GM12865 (cell line): ENCODE measurements around the gene FAM193A.
A peak's percentile ranks its signal among the peaks of the same experiment; 100 is the strongest.

Experiments used
- DNase-seq: peaks from one replicate; pipeline ENCODE4 v3.0.0; 2010; ENCODE audit warnings: low read depth
- H3K4me3 ChIP-seq: 2 replicates; pipeline ENCODE4 v1.5.1; 2011; ENCODE audit warnings: mild to moderate bottlenecking, low read depth, low read length, control low read depth
- TF ChIP-seq, protein P1 (sequence below): IDR thresholded peaks from 2 replicates; pipeline ENCODE4 v1.5.1; 2011; ENCODE audit warnings: low read length, control low read depth, low read depth, inconsistent platforms; ENCODE audit not compliant: insufficient read depth; ENCODE audit errors: missing control alignments

FAM193A gene

DNA sequence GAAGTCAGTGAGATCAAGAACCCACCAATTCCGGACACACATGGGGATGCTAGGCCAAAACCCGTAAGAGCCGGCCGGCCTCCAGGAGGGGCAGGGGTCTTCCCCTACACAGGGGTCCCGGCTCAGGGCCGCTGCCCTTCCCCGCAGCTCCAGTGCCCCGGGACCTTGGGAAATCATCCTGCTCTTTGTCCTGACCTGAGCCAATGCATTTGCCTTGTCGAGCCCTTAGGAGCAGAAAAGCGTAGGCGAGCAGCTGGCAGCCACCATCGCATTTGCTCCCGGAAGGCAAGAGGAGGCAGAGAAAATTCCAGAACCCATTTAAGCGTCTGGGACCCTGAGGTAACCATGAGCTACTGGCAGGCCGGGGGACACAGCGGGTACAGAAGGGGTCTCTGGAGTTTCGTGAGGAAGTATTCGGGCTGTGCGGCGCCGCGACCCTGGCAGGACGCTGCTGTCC is 227.1 kb downstream of the FAM193A start:
- TF ChIP-seq, protein P1, sequence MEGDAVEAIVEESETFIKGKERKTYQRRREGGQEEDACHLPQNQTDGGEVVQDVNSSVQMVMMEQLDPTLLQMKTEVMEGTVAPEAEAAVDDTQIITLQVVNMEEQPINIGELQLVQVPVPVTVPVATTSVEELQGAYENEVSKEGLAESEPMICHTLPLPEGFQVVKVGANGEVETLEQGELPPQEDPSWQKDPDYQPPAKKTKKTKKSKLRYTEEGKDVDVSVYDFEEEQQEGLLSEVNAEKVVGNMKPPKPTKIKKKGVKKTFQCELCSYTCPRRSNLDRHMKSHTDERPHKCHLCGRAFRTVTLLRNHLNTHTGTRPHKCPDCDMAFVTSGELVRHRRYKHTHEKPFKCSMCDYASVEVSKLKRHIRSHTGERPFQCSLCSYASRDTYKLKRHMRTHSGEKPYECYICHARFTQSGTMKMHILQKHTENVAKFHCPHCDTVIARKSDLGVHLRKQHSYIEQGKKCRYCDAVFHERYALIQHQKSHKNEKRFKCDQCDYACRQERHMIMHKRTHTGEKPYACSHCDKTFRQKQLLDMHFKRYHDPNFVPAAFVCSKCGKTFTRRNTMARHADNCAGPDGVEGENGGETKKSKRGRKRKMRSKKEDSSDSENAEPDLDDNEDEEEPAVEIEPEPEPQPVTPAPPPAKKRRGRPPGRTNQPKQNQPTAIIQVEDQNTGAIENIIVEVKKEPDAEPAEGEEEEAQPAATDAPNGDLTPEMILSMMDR, result no peak
- DNase-seq, result no peak
- peak overlapping the region; percentile 55 for H3K4me3 ChIP-seq

DNA sequence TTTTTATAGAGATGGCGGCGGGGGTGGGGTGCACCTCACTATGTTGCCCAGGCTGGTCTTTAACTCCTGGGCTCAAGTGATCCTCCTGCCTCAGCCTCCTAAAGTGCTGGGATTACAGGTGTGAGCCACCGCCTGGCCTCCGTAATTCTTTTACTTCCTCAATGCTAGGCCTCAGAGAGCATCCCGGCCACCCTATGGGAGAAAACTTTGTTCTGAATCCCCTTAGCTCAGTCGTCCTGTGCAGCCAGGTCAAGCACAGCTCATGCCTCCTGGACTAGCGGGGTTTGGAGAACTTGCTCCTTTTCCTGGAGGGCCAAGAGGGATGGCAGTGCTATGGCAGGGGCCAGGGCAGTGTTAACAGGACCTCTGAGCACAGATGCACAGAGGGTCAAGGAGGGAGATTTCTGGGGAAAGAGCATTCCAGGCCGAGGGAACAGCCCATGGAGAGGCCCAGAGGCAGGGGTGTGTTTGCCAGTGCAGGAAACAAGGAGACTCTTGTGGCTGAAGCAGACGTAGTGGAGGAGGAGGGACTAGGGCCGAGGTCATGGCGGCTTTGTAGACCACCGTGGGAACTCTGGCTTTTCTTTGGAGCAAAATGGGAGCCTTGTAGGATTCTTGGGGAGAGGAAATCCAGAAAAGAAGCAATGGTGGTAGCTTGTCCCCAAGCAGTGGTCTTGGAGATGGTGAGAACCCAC is 229.5 kb downstream of the FAM193A start:
- no peak overlapping the region for H3K4me3 ChIP-seq
- TF ChIP-seq, protein P1, result no peak
- DNase-seq, result no peak

DNA sequence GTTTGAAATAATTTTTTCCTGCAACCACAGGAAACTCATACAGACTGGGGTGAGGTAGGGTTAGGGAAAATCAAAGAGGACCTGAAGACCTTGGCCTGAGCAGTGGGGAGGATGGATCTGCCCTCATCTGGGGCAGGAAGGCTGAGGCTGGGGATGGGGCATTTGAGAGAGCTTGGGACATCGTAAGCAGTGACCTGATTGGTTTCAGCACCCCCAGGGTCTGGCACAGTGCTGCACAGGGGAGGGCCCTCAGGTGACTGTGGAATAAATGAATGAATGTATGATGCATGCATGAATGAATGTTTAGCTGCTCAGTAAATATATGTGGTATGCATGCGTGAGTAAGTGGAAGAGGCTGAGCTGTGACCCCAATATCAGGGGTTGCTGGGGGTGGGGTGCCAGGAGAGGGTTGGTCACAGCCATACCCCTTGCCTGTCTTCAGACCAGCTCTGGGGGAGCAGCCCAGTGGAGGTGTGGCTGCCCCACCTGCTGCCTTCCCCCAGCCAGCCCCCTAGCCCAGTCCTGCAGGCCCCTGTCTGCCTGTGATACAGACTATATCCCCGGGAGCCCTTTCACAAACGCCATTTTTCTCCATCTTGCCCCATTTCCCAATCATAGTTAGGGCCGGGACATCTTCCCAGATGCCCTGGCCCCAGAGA is 230.7 kb downstream of the FAM193A start:
- TF ChIP-seq, protein P1, result no peak
- H3K4me3 ChIP-seq, result no peak overlapping the region
- no peak for DNase-seq

DNA sequence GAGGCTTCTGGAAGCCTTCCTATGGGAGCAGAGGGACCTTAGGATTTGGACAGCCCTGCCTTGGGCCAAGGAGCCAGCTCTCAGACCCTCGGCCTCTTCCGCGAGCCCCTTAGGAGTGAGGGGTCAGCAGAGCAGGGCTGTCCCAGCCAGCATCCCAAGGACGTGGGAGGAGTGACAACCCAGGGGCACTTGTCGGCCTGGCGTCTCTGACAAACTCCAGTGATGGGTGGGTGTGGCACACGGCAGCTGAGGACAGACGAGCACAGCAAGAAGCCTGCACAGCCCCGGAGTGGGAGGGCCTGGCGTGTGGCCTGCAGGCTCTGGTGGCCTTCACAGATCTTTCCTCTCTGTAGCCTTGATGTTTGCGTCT is 231.2 kb downstream of the FAM193A start:
- no peak overlapping the region for H3K4me3 ChIP-seq
- TF ChIP-seq, protein P1, result no peak
- no peak for DNase-seq

DNA sequence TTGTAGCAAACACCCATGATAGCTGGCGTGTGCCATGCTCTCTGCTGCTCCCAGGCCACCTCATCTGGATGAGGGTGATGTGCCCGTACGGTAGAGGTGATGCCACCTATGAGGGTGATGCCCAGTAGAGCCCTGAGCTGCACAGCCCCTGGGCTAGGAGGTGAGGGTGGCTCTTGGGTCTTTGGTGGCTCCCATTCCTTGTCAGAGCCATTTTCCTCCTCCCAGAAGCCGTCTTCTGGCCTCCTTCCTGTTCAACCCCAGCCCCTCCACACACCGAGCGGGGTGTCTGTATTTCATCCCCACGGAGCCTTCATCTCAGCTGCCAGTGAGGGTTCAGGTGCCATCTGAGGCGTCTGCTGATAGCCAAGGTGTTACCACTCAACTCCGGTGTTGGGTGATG is 231.7 kb downstream of the FAM193A start:
- no peak overlapping the region for H3K4me3 ChIP-seq
- TF ChIP-seq, protein P1, result no peak
- no peak for DNase-seq

DNA sequence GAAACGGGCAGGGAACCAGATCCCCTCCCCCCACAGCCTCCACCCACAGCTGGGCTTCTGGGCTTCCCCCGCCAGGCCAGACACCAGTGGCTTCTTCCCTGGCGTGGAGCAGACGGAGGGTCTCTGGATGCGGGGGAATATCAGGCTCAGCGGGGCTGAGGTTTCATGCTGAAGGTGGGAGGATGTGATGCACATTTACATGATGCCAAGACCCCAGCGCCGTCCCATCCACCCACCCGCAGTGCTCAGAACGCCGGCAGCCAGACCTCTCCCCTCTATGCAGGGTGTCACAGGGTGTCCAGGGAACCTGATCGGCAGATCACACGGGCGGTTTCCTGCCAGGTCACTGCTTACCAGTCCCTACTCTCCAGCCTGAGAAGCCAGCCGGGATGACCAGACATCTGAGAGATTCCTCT is 232.5 kb downstream of the FAM193A start:
- DNase-seq, result no peak
- no peak overlapping the region for H3K4me3 ChIP-seq
- TF ChIP-seq, protein P1, result no peak
